T-helper 2 cell treated with Interferon-gamma antibody and Interleukin-4, amounts not matched to agents 5 μg/mL and 100 μg/mL, for 36 hours (primary cell): ENCODE data around the gene SYT9.
A peak's percentile ranks its signal among the peaks of the same experiment; 100 is the strongest.
"Not testable (repeated sequence)": the region's sequence is repeated elsewhere in the genome, so short reads cannot be mapped to it uniquely, and the experiment has no call there.

Experiments used
- DNase-seq: peaks from one replicate; pipeline ENCODE4 v3.0.0; 2021; ENCODE audit warnings: low spot score
- H3K27ac Mint-ChIP-seq: one replicate; pipeline ENCODE4 v1.8.0; 2021; ENCODE audit warnings: mild to moderate bottlenecking, mixed read lengths
- H3K27me3 Mint-ChIP-seq: one replicate; pipeline ENCODE4 v1.8.0; 2021; ENCODE audit warnings: low read depth, mixed read lengths
- H3K36me3 Mint-ChIP-seq: one replicate; pipeline ENCODE4 v1.8.0; 2021; ENCODE audit warnings: low read depth, mixed read lengths
- H3K4me1 Mint-ChIP-seq: one replicate; pipeline ENCODE4 v1.8.0; 2021; ENCODE audit warnings: low read depth, mixed read lengths
- H3K4me3 Mint-ChIP-seq: one replicate; pipeline ENCODE4 v1.8.0; 2022; ENCODE audit warnings: mild to moderate bottlenecking, moderate library complexity, mixed read lengths
- H3K9me3 Mint-ChIP-seq: one replicate; pipeline ENCODE4 v1.8.0; 2021; ENCODE audit warnings: mixed read lengths

SYT9 gene

DNA sequence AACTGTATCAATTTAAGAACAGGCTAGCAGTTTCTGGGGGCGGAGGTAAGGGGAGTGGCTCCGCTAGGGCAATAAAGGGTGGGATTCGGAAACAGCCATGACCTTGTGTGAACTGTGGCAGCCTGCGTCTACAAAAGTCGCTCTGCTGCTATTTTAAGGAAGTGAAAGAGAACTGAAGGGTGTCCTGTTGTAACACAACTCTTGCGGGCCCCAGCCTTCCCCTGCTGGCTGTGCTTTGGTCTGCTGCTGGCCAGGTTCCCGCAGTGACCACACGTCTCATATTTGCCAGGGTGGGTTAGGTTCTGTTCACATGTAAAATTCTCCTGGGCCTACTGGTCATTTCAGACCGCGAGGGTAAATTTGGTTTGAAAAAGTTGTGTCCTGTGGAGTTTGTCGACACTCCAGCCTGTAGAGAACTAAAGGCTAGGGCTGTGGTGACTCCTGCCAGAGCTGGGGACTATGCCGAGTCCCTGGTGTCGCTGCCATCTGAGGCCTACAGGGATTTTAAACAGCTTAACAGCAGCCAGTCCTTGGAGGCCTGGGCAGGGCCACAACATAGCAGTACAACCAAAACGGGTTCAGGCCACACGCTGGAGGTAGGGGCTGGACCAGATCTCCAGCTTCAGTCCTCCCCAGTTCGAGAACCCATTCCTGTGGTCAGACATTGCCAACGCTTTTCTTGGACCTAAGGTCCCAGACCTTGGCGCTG, 261.0 kb downstream of the SYT9 start:
- peaks cover 3% of the 10 kb centered on the region for H3K4me1 Mint-ChIP-seq
- H3K27ac Mint-ChIP-seq: peak overlapping the region; percentile 87

DNA sequence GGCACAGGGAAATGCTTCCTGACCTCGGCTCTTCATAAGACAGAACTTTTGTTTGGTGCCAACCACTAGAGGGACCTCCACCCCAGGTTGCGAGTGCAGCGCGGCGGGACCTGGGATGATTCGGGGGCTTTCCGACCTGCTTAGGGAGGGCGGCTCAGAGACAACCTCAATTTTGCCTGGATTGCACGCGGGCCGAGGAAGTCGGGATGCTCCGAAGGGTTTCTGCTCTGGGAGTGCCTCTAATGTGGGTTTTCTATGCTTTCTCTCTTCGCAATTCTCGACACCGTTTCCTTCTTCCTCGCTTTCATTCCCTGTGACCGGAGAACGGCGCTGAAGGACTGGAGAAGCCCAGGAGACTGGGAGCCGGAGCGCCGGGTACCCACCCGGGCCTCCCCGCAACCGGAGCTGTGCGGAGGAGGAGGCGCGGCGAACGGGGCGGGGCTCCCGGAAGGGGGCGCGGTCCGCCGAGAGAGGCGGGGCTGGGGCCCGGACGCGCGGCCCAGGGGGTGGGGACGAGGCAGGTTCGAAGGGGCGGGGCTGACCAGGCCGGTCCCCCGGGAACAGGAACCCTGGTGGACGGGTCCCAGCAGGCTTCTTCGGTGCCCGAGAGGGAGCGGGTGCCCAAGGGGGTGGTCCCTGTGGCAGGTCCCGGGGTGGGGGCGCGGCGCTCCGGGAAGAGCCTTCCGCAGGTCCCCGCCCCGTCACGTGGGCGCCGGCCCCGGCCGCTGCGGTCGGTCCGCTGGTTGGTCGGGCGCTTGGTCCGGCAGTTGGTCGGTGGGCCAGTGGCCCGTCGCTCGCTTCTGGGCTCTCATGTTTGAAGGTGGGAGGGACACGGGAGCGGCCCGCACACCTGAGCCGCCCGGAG, 261.8 kb downstream of the SYT9 start, which contains the start of gene PPFIBP2:
TSS of gene PPFIBP2 (plus strand) at position 766 of the 865 bp plus-strand sequence. CDS start 35,477 bp downstream, outside the sequence.
- H3K27me3 Mint-ChIP-seq: peaks cover 33% of the 10 kb centered on the region
- H3K36me3 Mint-ChIP-seq: no peaks in the 10 kb centered on the region
- peak within 1 kb of the TSS; percentile 87 for H3K27ac Mint-ChIP-seq
- H3K9me3 Mint-ChIP-seq: no peaks in the 10 kb centered on the region
- peaks cover 3% of the 10 kb centered on the region for H3K4me1 Mint-ChIP-seq
- peak within 1 kb of the TSS; percentile 91 for H3K4me3 Mint-ChIP-seq
- DNase-seq: peak; percentile 81

More for the DNA sequence above, 261.0 kb downstream of the SYT9 start:
- DNase-seq: no peak
- H3K4me3 Mint-ChIP-seq: peak overlapping the region; percentile 91
- H3K36me3 Mint-ChIP-seq: no peaks in the 10 kb centered on the region
- peaks cover 34% of the 10 kb centered on the region for H3K27me3 Mint-ChIP-seq
- H3K9me3 Mint-ChIP-seq: no peaks in the 10 kb centered on the region

DNA sequence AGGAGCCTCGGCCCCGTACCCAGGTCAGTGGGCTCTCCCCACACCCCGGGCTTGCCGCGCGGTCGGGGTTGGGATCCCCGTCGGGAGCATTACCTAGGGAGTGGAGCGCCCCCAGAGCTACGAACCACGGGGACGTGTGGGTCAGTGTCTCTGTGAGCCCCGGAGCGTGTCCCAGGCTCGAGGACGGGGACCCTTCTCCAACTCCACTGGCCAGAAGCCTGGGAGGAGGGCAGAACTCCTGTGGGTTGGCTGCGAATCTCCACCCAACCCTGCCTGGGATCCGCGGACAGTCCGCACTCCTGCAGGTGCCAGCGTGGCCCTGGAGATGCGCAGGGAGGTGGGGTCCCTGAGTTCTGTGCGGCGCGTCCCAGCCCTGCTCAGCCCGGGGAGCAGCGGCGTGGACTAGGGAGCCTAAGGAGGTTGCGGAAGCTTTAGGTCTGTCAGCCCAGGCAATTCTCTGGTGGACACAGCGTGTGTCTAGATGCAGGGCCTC, 262.4 kb downstream of the SYT9 start:
- no peak overlapping the region for H3K27ac Mint-ChIP-seq
- peaks cover 35% of the 10 kb centered on the region for H3K27me3 Mint-ChIP-seq
- H3K4me3 Mint-ChIP-seq: peak overlapping the region; percentile 65
- H3K36me3 Mint-ChIP-seq: no peaks in the 10 kb centered on the region
- DNase-seq: no peak
- peaks cover 3% of the 10 kb centered on the region for H3K4me1 Mint-ChIP-seq
- H3K9me3 Mint-ChIP-seq: no peaks in the 10 kb centered on the region

DNA sequence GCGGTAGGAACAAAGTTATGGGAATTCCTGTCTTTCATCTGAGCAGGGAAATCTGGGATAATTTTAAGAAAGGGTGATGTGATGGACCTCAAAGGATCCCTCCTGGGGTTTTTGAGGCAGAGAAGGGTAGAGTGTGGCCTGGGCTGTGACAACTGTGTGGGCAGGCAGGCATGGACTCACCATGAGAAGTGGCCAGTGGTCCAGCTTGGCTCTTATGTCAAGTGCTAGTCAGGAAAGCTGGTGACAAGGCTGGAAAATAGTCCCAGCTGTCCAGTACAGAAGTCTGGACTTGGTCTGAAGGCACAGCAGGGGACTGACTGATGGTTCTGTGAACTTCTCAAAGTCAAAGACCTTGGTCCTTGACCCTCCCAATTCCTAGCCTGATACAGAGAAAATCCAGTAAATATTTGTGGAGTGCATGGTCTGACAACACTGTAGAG, 263.8 kb downstream of the SYT9 start:
- no peak overlapping the region for H3K27ac Mint-ChIP-seq
- H3K36me3 Mint-ChIP-seq: no peaks in the 10 kb centered on the region
- no peak overlapping the region for H3K4me3 Mint-ChIP-seq
- peaks cover 3% of the 10 kb centered on the region for H3K4me1 Mint-ChIP-seq
- H3K9me3 Mint-ChIP-seq: no peaks in the 10 kb centered on the region
- no peak for DNase-seq
- H3K27me3 Mint-ChIP-seq: peaks cover 35% of the 10 kb centered on the region

DNA sequence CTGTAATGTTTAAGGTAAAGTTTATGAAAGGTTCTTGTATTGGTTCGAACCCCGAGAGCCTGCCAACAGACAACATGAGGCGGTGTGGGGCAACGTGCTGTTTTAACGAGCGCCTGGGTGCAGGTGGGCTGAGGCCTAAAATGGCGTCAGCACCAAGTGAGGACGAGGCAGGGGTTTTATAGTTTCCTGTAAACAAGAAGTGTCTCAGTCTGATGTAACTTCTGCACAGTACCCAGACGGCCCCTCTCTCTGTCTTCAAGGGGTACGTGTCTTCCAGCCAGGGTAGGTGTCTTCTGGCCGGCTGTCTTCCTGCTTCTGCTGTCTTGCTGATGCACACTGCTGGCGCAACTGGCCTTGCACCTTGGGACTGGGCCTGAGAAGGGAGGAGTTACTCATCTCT, 264.8 kb downstream of the SYT9 start:
- H3K36me3 Mint-ChIP-seq: no peaks in the 10 kb centered on the region
- H3K9me3 Mint-ChIP-seq: no peaks in the 10 kb centered on the region
- peaks cover 35% of the 10 kb centered on the region for H3K27me3 Mint-ChIP-seq
- no peak overlapping the region for H3K4me3 Mint-ChIP-seq
- no peak for DNase-seq
- no peak overlapping the region for H3K27ac Mint-ChIP-seq
- peaks cover 3% of the 10 kb centered on the region for H3K4me1 Mint-ChIP-seq

DNA sequence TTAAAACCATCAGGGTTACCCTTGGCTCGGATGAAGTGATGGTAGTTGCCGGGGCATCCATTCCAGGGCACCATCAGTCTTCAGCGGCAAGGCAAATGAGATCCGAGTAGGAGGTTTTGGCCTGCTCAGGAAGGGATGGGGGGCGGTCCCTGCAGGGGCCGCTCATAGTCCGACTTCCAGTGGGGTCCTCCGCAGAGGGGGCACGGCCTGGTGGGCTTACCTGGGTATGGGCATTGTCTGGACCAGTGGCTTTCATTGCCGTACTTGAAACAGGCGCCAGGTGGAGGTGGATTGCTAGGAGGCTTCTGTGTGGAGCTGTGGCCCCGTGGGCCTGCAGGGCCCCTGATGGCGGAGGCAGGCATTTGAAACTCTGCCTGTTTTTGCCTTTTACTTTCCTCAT, 266.0 kb downstream of the SYT9 start:
- not testable (repeated sequence) for H3K36me3 Mint-ChIP-seq, H3K4me3 Mint-ChIP-seq, H3K27ac Mint-ChIP-seq, DNase-seq, H3K9me3 Mint-ChIP-seq, H3K4me1 Mint-ChIP-seq
- H3K27me3 Mint-ChIP-seq: peaks cover 35% of the 10 kb centered on the region
